DLD1 (cell line): Measurements from ENCODE around the gene OR51G1.
"Not testable (repeated sequence)": the region's sequence is repeated elsewhere in the genome, so short reads cannot be mapped to it uniquely, and the experiment has no call there.

Experiments used
- in situ Hi-C: cut with HindIII; loops from 2 replicates; pipeline ENCODE4 v1.10.0; 2017; ENCODE audit warnings: low sequenced_read_pairs

The OR51G1 gene

GRCh38 chr11:4924239-4924638 is at the start of gene OR51G1:
TSS of gene OR51G1 (minus strand) at chr11:4924339. CDS start at chr11:4924339, 0 bp downstream.
- in situ Hi-C loops = no loop called here

- in situ Hi-C loops = no loop called here
These were observed 38.7 kb upstream of the OR51G1 start for GRCh38 chr11:4962816-4963215.

DNA sequence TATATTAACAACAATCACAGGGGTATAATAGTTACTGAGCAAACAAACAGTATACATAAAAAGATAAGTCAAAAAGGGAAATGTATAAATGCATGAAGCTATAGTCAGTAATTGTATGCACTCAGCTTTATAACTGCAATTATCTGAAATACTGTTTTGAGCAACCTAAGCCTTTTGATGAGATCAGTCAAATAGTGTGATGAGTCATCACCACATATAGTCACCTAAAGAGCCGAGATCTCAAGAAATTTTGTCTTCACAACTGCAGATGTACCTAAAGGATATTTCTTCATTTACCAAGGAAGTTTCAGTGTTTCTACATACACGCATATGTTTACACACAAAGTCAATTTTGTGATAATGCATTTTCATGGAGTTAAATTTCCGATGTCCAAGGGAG is 36.7 kb upstream of the OR51G1 start:
- in situ Hi-C loops = no loop called here

DNA sequence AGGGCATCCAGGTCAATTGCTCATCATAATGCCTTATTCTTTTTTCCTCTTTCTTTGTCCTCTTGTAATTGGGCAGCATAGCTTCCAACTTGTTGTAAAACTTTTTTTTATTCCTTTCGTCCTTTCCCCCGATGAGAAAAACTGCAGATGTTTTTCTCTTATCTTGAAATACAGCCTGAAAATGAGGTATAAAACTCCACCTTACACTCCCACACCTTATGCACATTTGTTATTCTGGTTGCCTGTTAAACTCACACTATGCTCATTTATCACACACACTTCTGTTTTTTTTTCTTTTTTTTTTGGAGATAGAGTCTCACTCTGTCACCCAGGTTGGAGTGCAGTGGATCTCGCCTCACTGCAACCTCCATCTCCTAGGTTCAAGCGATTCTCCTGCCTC is 33.3 kb upstream of the OR51G1 start:
- in situ Hi-C loops = no loop called here

- in situ Hi-C loops = not testable (repeated sequence)
These were observed 31.5 kb upstream of the OR51G1 start, which contains the start of gene OR51A2 for GRCh38 chr11:4955613-4956012. TSS of gene OR51A2 (minus strand) at chr11:4955713. CDS start at chr11:4955713, 0 bp downstream.

- in situ Hi-C loops = no loop called here
These were observed 23.4 kb upstream of the OR51G1 start, which contains the start of gene OR51A4 for GRCh38 chr11:4947505-4947904. TSS of gene OR51A4 (minus strand) at chr11:4947605. CDS start at chr11:4947100, 505 bp downstream.

- in situ Hi-C loops = no loop called here
These were observed 12.6 kb upstream of the OR51G1 start for GRCh38 chr11:4936745-4937144.

DNA sequence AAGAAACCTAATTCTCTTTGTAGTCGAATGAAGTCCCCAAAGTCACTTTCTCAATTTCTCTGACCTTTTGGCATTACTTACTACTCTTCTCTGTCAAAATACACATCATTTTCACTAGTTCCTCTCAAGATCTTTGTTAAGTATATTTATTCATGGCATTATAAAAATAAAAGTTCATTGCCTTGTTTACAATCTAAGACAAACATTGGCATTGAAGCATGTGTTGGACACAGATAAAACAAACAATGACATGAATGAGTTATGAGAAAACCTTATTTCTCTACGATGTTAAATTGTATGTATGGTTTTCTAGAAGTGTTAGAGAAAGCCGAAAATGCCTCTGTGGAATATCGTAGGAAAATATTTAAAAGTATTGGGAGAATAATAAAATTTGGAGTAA is 8.6 kb upstream of the OR51G1 start:
- in situ Hi-C loops = no loop called here

DNA sequence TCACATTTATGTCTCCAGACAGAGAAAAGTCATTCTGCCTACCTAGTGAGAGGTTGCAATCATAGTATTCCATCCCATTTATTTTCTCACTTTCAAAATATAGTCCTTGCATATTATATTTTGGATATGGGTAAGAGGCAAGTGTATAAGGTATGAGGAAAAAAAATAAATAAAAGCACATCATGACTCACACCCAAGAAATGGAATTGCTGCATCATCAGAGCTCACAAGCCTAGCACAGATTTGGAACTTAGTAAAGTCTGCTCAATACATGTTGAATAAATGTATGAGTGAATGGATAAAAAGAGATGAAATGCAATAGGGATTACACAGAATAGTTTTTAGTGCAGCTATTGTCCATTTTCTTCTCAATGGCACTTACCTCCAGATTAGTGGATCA is 2.5 kb upstream of the OR51G1 start:
- in situ Hi-C loops = no loop called here

DNA sequence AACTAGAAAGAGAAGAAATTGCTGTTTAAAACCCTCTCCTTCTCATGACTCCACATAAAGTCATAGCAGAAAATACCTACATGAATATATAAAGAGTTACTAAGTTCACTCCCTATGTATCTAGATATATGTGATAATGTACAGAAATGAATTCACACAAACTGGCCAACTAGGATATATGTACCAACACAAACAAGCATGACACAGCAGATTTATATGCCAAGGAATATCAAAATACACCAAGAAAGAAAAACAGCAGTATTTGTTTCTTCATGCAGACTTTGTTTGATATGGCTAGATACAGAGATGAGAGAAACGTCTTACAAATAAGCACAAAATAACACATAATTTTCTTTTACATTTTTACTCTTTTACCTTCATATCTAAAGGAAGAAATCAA is 1.8 kb downstream of the OR51G1 start:
- in situ Hi-C loops = no loop called here

DNA sequence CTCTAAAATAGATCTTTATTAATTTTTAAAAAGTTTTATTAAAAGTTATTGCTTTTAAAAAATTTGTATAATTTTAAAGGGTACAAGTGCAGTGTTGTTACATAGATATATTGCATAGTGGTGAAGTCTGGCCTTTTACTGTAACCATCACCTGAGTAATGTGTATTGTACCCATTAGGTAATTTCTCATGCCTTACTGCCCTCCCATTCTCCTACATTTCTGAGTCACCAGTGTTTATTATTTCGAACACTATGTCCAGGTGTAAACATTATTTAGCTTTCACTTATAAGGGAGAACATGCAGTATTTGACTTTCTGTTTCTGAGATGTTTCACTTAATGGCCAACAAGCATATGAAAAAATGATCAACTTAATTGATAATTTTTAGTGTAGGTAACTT is 2.3 kb downstream of the OR51G1 start:
- in situ Hi-C loops = no loop called here

DNA sequence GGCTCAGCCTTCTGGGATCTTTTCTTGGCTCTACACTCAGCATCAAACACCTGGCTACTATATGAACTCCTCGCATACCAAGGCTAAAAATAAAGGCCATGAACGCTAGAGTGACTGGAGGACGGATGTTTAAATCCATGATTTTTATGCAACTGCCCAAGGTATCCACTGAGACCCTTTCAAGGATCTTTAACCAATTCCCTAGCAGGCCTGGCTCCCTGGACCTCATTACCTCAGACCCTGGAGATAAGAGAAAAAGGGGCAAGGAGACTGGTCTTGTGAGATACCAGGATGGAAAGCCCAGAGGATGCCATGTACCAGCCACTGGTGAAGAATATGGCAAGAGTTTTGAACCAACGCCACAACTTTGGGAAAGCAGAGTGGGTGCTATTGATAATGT is 4.9 kb downstream of the OR51G1 start, which contains the start of gene OR51G2:
Gene OR51G2, minus strand, starts transcription at position 101 of the 400 bp plus-strand sequence. CDS start 3,687 bp downstream, outside the sequence.
- in situ Hi-C loops = no loop called here

- in situ Hi-C loops = no loop called here
These were observed 7.6 kb downstream of the OR51G1 start for GRCh38 chr11:4916581-4916980.

DNA sequence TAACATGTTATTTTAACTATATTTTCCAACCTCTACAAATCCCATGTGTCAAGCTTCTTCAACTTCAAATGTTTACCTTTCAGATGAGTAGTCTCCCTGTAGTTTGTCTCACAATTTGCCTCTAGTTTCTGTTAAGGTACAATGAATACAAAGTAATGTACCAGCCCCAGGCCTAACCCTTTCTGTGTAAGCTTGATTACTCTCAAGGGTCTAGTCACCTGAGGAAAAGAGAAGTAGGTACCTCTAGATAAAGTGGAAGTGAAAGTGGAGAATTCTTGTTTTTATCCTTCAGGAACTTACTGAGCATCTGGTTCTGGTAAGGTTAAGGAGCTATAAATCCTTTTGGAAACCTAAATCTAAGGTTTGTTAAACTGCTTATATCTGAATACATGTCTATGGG is 20.7 kb downstream of the OR51G1 start, which contains the start of gene OR51A7:
Gene OR51A7, plus strand, starts transcription at position 300 of the 400 bp plus-strand sequence. CDS start 3,587 bp downstream, outside the sequence.
- in situ Hi-C loops = no loop called here

- in situ Hi-C loops = no loop called here
These were observed 32.0 kb downstream of the OR51G1 start for GRCh38 chr11:4891996-4892640.

DNA sequence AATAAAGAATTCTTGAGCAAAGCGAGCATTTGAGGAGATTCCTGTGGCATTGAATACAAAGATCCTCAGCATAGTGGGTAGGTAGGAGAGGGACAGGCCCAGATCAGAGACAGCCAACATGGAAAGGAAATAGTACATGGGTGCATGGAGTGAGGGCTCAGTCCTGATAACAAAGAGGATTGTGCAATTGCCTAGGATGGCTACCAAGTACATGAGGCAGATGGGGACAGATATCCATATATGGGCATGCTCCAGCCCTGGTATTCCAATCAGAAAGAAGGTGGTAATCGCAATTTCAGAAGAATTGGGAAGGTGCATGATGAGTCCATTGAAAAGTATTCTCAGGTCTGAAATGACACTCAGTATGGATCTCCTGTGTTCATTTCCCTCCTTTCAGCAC is 33.9 kb downstream of the OR51G1 start:
- in situ Hi-C loops = no loop called here

DNA sequence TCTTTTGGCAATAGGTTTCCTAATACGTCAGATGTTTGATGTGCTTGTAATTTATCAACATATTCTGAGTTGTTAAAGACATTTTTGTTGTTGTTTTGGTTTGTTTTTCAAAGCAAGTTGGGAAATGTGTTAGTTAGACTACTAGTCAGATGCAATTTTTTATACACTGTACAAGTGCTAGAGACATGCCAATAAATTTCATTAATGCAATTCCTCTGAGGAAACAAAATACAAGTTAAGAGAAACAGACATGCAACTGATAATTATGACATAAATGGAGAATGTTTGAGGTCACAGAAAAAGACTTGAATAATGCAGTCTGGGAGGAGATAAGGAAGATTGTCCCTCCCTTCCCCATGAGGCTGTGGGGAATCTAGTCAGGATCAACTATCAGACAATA is 36.5 kb downstream of the OR51G1 start:
- in situ Hi-C loops = no loop called here

DNA sequence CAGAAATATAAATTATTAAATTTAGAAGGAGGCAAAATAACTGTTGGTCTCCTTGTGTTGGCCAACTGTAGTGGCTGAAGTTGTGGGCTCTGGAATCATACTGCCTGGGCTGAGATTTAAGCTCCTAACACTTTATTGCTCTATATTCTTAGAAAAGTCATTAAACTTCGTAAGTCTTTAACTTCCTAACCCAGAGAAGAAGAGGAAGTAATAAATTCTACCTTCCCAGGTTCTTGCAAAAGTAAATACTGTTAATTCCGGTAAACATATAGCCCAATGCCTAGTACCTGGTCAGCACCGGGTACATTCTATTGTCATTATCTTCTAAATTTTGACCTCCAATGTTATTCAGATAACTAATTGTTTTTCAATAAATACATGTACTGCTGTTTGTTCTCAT is 38.0 kb downstream of the OR51G1 start:
- in situ Hi-C loops = no loop called here

- in situ Hi-C loops = no loop called here
These were observed 39.8 kb downstream of the OR51G1 start for GRCh38 chr11:4884361-4884760.

- in situ Hi-C loops = no loop called here
These were observed 41.6 kb downstream of the OR51G1 start for GRCh38 chr11:4882543-4882942.

GRCh38 chr11:4881860-4882500 is 42.2 kb downstream of the OR51G1 start, which contains the start of gene OR51T1:
TSS of gene OR51T1 (plus strand) at chr11:4881900. CDS start at chr11:4881900, 0 bp downstream.
- in situ Hi-C loops = no loop called here

DNA sequence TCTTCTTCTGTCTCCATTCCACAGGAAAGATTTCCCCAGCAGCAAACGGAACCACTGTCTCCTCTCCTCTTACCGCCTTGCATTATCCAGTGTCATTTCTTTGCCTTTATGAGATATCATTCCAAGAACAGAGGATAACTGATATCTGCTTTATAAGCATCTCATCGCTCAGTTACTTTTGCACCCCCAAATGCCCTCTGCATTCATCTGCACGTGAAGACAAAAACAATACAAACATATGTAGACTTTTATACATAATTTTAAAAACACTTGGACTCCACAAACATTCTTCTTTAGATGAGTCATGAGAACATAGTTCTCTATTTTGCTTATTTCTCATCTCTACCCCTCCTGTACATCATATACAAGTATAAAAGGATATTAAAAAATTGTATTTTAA is 43.0 kb downstream of the OR51G1 start:
- in situ Hi-C loops = no loop called here
